Dedifferentiated amniotic fluid mesenchymal stem cell (primary cell): ENCODE measurements around the gene FCAR.
"Not testable (repeated sequence)": the region's sequence is repeated elsewhere in the genome, so short reads cannot be mapped to it uniquely, and the experiment has no call there.

Experiments
- DNase-seq: peaks from one replicate; pipeline ENCODE4 v3.0.0-alpha.2; 2016; ENCODE audit errors: extremely low spot score

Gene FCAR

DNA sequence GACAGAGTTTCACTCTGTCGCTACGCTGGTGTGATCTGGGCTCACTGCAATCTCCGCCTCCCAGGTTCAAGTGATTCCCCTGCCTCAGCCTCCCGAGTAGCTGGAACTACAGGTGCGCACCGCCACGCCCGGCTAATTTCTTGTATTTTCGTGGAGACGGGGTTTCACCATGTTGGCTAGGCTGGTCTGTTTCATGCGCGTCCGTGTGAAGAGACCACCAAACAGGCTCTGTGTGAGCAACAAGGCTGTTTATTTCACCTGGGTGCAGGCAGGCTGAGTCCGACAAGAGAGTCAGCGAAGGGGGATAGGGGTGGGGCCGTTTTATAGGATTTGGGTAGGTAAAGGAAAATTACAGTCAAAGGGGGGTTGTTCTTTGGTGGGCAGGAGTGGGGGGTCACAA is 20.1 kb downstream of the FCAR start:
- DNase-seq, result not testable (repeated sequence)

DNA sequence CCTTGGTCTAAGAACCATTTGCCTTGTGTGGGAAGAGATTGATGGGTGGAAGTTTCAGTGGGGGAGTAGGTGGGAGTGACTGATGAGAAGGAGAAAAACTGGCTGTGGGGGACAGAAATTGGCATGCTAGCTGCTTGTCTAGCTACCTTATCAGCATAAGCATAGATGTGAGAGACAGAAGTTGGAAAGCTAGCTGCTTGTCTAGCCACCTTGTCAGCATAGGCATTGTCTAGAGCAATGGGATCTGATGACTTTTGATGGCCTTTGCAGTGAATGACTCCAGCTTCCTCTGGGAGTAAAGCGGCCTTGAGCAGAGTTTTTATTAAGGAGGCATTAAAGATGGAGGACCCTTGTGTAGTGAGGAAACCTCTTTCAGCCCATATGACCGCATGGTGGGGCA is 22.0 kb downstream of the FCAR start:
- no peak for DNase-seq

DNA sequence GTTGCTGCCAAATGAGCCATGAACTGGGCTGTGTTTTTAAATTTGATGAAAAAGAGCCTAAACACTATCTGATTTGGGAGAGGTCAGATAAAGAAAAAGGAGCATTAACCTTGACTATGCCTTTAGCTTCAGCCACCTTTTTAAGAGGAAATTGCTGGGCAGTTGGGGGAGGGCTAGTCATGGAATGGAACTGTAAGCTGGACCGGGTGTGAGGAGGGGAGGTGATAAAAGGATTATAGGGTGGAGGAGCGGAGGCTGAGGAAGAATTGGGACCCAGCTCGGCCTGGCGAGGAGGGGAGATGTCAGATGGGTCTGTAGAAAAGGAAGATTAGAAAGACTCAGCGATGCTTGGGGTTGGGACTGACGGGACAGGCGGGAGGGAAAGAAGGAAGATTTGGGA is 24.6 kb downstream of the FCAR start:
- DNase-seq, result not testable (repeated sequence)

- DNase-seq, result not testable (repeated sequence)
Measured at GRCh38 chr19:54899646-54900045, 25.6 kb downstream of the FCAR start.

GRCh38 chr19:54901153-54901552 is 27.1 kb downstream of the FCAR start:
- DNase-seq, result not testable (repeated sequence)

- DNase-seq, result no peak
Measured at GRCh38 chr19:54902061-54902460, 28.0 kb downstream of the FCAR start.

GRCh38 chr19:54903303-54903702 is 29.3 kb downstream of the FCAR start:
- no peak for DNase-seq

GRCh38 chr19:54904261-54904660 is 30.2 kb downstream of the FCAR start:
- DNase-seq, result not testable (repeated sequence)

DNA sequence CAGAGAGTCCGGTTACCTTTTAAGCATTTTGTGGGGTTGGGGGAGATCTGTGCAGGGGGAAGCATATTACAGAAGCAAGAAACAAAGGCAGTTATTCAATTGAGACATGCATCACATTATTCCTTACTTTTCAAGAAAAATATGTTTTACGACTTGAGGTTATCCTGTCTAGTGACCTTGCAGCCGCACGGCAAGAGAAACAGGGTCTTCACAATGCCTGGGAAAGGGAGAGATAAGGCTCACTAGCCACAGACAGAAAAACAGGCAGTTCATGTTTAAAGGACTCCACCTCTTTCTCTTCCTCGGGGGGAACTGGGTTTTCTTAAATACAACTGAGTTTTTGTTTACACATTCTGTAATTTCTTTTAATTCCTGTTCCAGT is 31.4 kb downstream of the FCAR start:
- no peak for DNase-seq

DNA sequence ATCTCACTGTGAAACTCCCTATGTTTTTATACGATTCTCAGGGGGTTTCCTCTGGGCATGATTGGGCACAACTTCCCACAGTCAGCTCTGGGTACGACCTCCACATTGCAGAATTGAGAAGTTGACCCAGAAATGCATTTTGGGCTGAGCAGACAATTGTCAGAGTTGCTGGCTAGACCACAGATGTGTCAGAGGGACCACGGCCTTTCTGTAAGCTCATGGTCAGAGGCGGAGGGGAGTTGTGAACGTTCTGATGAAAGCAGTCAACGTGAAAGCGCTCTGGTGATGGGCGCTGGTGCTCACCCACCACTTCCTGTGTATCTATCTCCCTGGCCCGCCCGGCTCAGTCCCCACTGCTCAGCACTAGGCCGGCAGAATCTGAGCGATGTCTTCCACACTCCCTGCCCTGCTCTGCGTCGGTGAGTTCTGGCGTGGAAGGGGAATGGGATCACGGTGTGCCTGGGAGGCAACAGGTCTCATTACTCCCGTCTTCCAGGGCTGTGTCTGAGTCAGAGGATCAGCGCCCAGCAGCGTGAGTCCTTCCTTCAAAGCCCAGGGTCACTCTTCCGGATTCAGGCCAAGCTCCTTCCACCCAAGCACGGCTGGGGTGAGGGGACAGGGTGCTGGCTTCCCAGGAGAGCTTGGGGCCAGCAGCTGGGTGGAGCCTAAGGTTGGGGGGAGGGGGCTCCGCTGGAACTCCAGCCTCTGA is 31.9 kb downstream of the FCAR start, which contains the start of gene NCR1:
Gene NCR1 (plus strand): TSS at position 346 of the 709 bp plus-strand sequence. CDS start 40 bp downstream, at position 386.
- DNase-seq, result no peak

- no peak for DNase-seq
Measured at GRCh38 chr19:54906819-54907218, 32.8 kb downstream of the FCAR start.

- not testable (repeated sequence) for DNase-seq
Measured at GRCh38 chr19:54907899-54908298, 33.9 kb downstream of the FCAR start.

- no peak for DNase-seq
Measured at GRCh38 chr19:54916822-54917221, 42.8 kb downstream of the FCAR start.

DNA sequence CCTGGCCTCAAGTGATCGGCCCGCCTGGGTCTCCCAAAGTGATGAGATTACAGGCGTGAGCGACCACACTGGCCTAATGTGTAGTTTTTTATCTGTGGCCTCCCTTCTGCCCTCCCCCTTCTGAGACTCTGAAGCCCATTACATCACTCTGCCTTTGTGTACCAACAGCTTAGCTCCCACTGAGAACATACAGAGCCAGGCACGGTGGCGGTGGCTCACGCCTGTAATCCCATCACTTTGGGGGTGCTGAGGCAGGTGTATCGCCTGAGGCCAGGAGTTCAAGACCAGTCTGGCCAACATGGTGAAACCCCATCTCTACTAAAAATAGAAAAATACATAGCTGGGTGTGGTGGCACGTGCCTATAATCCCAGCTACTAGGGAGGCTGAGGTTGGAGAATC is 44.5 kb downstream of the FCAR start:
- DNase-seq, result no peak

- DNase-seq, result not testable (repeated sequence)
Measured at GRCh38 chr19:54919646-54920563, 45.9 kb downstream of the FCAR start.

DNA sequence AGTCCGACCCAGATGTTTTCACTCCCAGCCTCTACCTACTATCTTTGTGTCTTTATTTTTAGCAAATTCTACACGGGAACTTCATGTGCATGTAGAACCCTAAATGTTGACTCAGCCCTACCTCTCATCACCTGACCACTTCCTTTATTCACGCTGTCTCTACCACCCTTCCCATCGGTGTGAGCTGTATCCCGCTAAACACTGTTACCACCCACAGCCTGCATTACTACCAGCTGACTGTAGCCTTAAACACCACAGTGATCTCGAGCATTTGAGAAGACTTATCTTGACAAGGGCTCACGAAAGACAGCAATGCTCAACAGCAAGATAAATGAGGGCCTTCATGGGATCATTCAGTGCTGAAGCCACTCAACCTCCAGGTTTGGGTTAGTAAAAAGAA is 47.0 kb downstream of the FCAR start:
- DNase-seq, result no peak

- no peak for DNase-seq
Measured at GRCh38 chr19:54923276-54923675, 49.2 kb downstream of the FCAR start.

DNA sequence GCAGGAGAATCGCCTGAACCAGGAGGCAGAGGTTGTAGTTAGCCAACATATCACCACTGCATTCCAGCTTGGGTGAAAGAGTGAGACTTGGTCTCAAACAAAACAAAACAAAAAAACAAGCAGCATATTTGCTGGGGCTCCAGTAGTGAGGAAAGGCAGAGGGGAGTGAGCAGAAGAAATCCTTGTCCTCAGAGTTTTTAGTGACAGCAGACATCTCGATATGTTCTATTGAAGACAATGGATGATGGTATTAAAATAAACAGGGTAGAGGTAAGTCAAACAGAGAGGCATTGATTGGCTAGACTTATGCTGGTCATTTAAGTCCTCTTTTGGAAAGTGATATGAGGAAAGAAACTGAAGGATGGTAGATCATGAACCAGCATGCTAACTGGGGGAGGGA is 54.3 kb downstream of the FCAR start:
- no peak for DNase-seq

- DNase-seq, result no peak
Measured at GRCh38 chr19:54937926-54938325, 63.9 kb downstream of the FCAR start.

DNA sequence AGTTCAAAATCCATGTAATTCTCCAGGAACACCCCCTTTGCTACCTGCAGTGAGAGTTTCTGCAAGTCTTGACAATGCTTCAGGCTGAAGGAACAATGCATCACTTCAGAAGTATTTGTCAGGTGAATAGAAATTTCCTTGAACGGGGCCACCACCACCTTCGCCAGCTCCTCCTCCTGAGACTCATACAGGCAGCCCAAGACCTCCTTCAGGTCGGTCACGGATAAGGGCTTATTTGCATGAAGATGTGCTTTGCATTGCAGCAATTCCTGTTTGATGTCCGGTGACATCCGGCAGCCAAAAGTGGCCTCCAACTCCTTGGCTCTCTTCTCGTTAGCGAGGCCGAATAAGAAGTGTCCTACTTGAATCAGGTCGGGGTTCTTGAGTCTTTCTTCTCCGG is 64.9 kb downstream of the FCAR start:
- no peak for DNase-seq

DNA sequence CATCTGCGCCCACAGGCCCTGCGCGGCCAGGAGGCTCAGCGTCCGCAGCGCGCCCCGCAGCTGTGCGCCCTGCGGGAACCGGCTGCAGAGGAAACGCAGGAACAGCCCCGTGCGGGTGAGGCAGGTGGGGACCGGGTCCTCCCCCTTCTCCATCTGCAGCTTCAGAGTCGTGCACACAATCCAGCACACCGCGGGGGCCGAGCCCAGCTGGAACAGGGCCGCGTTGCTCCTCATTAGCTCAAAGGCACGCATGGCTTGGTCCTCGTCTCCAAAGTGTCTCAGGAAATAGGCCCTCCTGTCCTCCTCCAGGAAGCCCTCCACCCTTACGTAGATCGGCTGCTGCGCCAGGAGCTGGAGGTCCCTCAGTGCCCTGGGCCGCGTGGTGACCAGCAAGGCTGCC is 65.5 kb downstream of the FCAR start:
- not testable (repeated sequence) for DNase-seq
